SH-SY5Y (cell line): Measurements from ENCODE around the gene DEFB132.

Source experiments
- GATA2 ChIP-seq: IDR thresholded peaks from 2 replicates; pipeline ENCODE4 v1.6.1; 2011; ENCODE audit warnings: mild to moderate bottlenecking, low read depth, low read length
- GATA3 ChIP-seq: IDR thresholded peaks from 2 replicates; pipeline ENCODE4 v1.6.1; 2011; ENCODE audit warnings: low read depth, mild to moderate bottlenecking, low read length, moderate library complexity

Gene DEFB132

GRCh38 chr20:297925-298775 is 40.6 kb downstream of the DEFB132 start:
- TF ChIP-seq GATA2 (no peak), GATA3 (no peak)

DNA sequence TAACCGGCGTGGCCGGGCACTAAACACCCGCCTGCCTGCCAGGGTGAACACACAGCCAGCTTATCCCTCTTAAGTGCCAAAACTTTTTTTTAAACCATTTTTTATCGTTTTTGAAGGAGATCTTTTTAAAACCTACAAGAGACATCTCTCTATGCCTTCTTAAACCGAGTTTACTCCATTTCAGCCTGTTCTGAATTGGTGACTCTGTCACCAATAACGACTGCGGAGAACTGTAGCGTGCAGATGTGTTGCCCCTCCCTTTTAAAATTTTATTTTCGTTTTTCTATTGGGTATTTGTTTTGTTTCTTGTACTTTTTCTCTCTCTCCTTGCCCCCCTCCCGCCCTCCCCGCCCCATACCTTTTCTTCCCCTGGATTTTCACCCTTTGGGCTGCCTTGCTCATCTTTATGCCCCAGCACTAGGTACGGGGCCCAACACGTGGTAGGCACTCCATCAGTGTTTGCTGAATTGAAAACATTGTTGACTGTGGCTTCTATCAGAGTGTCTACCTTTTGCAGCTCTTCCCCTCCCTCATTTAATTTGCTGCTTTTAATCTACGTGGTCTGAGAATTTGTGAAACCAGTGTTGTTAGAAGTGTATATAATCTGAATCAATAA is 41.4 kb downstream of the DEFB132 start:
- TF ChIP-seq GATA3 (no peak), GATA2 (no peak)

DNA sequence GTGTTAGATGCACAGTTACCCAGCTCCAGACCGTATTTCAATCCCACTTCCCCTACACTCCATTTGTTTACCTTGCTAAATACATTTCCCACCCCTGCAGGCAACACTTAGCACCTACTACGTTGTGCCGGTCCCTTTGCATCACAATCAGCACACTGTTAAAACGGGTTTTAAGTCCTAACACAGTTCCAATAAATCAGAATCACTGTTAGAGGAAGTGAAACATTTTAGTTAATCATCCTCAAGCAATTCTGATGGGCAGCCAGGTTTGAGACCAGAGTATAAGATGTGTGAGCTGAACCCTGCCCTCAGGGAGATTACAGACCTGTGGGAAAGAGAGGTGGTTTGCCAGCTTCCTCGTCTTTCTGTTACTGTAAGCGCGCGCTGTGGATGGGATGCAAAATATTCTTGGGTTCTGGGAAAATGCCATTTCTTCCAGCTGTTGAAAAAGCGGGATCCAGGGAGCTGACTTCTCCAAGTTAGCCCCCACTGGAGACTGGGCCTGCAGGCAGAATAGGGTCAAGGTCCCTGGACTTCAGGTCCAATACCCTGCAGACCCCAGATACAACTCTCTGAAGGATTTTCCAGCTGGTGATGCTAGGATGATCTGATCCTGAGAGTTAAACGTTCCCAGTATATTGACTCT is 42.9 kb downstream of the DEFB132 start:
- TF ChIP-seq GATA3 = no peak
- no peak for TF ChIP-seq GATA2

DNA sequence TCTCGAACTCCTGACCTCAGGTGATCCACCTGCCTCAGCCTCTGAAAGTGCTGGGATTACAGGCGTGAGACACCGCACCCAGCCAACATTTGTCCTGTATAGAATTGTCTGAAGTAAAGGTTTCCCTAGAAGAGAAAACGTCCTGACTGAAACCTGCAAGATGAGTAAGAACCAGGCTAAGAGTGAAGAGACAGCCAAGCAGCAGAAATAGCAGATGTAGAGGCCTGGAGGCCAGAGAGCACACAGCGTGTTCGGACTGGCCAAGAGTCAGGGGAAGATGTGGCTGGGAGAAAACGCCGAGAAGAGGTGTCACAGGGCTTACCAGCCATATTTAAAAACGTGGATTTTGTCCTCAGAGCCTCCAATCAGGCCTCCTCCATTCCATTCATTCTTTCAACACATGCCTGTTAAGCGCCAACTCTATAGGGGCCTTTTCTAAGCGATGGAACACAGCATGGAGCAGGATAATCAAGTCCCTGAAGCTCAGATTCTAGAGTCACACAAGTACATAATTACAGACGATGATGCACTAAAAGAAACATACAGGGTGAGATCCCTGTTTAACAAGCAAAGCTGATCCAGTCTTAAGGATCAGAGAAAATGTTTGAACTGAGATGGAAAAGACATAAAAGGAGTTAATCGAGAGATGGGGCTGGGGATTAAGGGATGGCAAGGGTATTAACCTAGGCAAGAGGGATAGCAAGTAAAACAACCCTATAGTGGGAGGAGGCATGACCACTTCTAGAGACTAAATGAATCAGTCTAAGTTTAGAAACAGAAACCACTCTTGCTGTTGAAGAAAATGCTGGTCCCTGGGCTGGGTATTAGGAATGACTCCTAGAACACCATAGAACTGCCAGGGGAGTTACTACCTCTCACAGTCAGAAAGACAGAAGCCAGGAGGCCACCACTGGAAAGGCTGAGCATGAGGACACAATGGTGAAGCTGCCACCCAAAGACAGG is 44.6 kb downstream of the DEFB132 start:
- TF ChIP-seq GATA3 (no peak), GATA2 (no peak)

DNA sequence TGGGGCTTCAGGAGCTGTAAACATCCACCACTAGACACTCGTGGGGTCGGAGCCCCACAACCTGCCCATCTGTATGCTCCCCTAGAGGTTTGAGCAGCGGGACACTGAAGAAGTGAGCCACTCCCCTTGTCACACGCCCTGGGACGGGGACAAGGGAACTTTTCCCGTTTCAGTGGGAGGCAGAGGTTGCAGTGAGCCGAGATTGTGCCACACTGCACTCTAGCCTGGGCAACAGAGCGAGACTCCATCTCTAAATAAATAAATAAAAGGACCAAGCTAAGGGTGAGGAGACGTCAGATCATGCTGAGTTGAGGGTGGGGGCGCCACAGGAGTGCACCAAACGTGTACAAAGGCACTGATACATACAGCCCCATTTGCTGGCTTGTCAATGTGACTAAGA is 48.2 kb downstream of the DEFB132 start:
- TF ChIP-seq GATA3 (no peak), GATA2 (no peak)

- no peak for TF ChIP-seq GATA3
- TF ChIP-seq GATA2 = no peak
Measured at GRCh38 chr20:308427-309038, 51.0 kb downstream of the DEFB132 start.

DNA sequence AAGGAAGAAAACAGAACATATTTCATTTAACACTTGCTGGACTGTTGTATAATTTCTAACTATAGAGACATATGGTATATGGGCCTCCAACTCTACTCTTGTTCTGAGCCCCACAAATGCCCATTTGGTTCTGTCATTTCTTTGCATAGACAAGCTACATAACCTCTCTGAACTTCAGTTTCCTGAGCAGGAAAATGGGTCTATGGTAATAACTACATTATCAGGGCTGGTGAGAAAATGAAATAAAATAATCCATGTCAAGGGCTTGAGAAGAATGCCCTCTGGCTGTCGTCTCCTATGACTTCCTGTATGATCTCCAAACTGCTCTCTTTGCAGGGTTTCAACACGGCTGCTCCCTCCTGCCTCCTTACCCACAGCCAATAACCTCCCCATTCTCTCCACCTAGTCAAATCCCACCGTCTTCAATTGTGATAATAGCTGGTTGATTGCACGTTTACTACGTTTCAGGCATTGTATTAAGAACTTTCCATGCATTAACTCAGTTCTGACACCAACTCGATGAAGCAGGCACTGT is 51.8 kb downstream of the DEFB132 start:
- TF ChIP-seq GATA3 (no peak), GATA2 (no peak)

- no peak for TF ChIP-seq GATA3
- no peak for TF ChIP-seq GATA2
Measured at GRCh38 chr20:309841-310644, 52.5 kb downstream of the DEFB132 start.

- no peak for TF ChIP-seq GATA3
Measured at GRCh38 chr20:310645-311044, 53.1 kb downstream of the DEFB132 start.
